HG03045 (cell line): ENCODE results near the gene RXFP2.
A peak's percentile ranks its signal among the peaks of the same experiment; 100 is the strongest.

Experiments
- ATAC-seq: cut with Tn5 transposase; IDR thresholded peaks from one replicate; pipeline ENCODE4 v1.9.1; 2021; ENCODE audit warnings: mild to moderate bottlenecking, moderate library complexity; ENCODE audit not compliant: unreplicated experiment

Gene RXFP2

DNA sequence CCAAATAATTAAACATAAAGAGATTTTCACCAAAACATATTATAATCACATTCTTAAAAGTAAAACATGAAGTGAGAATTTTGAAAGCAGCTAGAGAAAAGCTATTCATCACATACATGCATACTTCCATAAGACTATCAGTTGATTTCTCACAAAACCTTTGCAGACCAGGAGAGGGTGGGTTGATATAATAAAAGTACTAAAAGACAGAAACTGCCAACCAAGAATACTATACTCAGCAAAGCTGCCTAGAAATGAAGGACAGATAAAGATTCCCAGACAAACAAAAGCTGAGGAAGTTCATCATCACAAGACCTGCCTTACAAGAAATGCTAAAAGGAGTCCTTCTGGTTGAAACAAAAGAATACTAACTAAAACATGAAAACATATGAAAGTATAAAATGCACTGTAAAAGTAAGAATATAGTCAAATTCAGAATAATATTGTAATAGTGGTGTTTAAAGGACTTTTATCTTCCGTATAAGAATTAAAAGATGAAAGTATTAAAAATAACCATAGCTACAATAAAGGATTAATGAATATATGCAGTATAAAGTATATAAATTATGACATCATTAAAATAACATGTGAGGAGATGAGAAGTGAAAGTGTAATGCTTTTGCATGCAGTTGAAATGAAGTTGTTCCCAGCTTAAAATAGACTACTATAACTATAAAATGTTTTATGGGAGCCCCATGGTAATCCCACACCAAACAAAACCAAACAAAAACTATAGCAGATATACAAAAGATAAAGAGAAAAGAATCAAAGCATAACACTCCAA lies 76.2 kb downstream of the RXFP2 start:
- ATAC-seq, result no peak

DNA sequence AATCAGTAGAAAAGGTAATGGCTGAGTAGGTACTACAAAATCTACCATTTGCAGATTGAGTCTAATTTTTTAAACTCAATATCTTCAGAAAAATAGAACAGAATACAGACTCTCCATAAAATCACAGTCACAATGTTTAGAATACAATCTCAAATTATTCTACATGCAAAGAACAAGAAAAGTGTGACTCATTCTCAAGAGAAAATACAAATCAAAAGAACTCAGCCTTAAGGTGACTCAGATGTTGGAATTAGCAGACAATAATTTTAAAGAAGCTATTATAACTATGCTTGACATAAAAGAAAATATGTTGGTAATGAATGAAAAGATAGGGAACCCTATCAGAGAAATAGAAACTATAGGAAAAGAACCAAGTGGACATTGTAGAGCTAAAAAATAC lies 78.9 kb downstream of the RXFP2 start:
- no peak for ATAC-seq

DNA sequence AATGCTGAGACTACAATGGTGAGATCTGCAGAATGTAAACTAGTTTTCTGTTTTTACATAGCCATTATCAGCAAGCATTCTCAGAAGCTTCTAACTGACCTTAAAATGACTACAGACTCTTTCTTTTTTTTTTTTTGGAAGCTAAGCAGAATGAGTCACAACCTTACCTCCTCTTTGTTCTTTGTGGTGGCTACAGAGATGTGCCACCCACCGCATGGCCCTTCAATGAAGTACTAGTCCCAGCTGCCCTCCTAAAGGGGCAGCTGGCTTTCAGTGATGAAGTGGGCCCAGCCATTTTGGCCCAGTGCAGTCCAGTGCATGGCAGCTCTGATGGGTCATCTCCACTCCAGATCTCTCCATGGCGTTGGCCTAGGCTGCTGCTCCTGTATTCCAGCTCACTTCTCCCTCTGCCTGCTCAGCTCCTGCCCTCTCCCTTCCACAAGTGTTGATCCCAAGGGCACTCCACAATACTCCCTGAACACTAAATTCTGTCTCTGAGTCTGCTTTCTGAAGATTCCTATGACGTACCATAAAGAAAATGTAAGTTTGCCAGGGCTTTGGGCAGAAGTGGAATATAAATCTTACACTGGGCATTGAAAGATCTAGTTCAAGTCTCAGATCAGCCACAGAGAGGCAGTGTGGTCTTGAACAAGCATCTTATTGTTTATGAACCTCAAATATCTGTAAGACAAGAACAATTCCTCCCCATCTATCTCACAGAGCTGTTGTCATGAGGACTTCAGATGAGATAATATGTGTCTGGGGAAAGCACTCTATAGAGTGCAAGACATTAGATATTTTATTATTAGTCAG lies 85.6 kb downstream of the RXFP2 start:
- no peak for ATAC-seq

DNA sequence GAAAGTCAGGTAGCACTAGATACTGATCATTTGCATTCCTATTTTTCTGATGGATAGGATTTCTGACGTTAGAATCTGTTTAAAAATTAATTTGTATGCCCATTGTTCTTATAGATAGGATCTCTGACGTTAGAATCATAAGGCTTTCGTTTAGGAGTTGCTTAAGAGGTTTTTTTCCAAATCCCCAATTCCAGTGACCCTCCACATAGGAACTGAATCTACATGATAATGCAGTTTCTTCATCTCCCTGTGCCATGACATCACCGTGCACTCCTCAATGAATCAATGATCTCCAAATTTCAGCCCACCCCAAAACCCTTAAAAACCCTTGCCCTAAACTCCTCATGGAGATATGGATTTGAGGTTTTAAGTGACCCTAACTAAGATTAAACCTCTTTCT lies 87.2 kb downstream of the RXFP2 start:
- ATAC-seq, result no peak

DNA sequence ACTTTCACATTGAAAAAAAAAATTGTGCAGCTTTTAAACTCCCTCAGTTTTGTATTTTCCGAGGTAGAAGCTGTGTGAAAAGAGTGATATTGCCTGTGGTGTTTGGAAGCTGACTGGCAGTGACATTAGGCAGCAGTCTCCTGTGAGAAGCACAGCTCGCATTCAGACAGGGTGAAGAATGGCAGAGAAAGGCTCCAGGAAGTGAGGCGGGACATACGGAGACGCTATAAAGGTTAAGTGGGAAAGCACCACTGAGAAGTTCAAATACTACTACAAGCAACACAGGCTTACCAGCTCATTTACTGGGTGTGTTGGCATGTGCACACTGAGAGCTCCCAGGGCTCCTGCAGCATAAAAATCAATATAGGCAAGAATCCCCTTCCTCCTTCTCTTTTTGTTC lies 88.4 kb downstream of the RXFP2 start:
- ATAC-seq, result no peak

DNA sequence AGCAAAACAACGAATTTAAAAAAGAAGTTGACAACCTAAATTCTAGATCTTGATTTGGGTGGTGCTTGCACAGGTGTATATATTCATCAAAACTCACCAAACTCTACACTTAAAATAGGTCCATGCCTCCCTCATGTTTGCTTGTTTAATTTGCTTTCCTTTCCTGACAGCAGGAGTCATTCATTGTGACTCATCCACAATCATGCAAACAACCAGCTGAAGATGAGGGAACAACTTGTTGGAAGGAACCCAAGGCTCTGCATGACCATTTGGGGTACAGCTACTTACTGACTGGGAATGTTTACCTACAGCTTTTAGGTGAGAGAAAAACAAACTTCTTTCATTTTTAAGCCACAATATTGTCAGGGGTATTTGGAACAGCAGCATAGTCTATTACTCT lies 96.6 kb downstream of the RXFP2 start:
- no peak for ATAC-seq

DNA sequence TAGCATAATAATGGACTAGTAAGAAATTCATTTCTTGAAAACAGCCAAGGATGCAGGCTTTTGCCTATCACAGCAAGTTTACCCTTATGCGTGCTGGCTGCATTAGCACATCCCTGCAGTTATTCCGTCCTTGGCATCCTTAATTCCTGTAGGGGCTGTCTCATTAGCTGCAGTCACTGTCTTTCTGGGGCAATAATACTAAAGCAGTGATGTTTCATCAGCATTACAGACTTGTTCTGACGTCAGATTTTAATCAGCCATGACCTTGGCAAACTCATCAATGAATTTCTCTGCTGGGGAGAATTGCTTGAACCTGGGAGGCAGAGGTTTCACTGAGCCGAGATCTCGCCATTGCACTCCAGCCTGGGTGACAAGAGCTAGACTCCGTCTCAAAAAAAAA lies 103.7 kb downstream of the RXFP2 start:
- no peak for ATAC-seq

DNA sequence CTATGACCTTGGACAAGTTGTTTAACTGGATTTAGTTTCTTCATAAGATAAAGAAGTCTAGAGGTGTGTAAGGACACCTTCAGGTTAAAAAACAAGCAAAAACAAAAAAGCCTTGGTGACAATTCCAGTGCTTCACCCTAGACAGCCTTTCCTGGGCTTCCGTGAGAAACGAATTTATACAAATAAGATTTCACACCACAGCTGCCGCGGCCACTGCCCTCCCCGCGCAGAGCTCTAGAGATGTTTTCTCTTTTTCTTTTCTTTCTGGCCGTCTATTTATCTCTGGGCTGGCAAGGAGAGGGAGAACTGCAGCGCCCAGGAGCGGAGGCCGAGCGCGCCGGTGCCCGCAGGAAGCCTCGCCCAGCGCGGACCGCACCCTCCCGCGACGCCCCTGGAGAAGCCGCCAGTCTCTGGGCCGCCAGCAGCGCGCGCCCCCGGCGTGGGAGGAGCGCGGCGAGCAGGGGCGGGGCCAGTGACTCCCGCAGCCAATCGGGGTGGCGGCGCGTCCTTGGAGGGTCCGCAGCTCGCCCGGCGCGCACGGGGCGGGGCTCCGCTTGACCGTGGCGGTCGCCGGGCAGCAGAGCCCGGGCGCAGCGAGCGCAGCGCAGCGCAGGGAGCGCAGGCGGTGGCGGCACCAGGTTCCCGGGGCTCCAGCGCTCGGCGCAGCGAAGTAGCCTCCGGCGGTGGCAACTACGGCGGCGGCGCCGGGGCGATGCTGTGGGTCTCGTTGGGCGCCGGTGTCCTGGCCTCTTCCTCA lies 107.0 kb downstream of the RXFP2 start:
- peak; percentile 98 for ATAC-seq

DNA sequence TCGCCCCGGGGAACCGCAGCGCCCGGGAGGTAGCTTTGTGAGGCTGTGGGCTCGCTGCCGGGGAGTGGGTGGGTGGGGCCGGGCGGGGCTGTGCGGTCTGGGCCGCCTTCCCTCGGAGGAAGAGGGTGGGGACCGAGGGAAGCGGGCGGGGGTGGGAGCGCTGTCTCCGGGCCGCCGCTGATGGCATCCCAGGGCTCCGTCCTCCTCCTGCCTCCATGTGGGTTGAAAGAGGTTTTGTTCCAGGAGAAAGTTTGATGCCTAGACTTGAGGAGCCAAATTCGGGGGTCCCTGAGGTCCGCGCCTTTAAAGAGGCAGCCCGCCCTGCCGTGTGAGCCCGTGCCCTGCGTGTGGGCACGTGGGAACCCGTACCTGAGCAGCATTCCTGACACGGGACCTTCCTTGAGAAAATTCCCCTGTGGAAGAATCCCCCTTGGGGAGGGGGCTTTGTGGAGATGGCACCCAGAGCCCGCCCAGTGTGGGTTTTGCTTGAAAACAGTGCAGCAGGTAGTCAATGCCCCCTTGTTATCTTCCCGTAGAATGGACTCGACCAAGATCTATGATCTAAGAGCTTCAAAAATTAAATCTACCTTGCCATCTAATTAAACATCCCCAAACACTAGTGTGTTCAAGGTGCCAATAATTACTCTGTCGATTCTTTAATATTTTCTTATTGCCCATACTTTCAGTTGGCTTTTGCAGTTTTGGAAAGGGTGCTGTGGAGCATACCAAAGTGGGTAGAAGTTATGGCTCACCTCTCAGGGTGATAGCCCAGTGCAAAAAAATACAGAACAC lies 107.8 kb downstream of the RXFP2 start:
- ATAC-seq, result peak; percentile 11

DNA sequence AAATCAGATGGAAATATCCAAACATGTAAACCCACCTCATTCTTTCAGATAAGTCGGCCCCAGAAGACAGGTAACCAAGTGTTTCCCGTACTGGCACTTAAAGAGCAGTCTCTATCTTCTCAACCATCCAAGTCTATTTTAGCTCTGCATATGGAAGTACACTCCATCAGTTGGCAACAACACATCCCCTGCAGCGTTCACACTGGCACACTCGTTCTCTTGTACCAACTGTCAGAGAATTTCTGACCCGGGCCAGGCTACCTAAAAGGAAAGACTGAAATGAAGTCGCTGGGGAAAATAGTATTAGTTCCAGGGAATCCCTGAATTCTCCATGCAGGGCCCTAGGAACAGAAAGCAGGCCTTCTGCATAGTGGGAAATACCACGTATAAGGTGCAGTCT lies 109.3 kb downstream of the RXFP2 start:
- ATAC-seq, result no peak

DNA sequence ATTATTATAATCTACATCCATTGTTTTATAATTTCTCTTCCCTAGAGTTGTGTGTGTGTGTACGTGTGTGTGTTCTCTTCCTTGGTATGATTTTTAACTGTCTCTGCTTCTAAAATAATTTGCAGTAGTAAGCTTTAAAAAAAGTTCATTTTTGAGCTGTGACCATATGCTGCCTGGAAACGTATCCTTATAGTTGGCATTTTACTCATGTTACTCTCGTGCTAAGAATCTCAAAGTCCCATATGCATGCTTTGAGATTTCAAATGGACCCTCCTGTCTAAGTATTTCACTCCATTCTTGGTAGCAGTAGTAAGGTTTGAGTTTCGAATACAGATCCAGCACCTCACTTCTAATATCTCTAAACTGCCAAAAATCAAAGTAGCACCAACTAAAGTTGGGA lies 109.9 kb downstream of the RXFP2 start:
- ATAC-seq, result no peak

DNA sequence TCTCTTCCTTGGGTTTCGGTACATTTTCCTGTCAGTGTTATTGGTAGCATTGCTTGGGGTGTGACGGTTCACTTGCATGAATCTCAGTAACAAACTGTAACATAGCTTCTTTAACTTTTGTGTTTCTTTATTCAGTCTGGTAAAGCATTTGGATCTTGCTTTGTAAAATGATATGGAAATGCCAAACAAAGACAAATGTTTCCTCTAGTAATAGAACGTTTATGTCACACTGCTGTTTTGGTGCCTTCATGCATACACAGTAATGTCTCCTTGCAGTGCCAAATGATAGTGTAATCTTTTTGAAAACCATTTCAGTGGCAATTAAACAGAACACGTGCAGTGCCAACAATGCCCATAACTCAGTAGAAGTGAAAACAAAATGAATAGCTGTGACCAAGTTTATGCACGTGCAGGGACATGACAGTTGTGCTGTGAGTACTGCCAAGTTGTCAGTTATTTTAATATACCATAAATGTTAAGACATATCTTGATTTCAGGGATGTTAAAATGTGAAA lies 110.8 kb downstream of the RXFP2 start:
- no peak for ATAC-seq

DNA sequence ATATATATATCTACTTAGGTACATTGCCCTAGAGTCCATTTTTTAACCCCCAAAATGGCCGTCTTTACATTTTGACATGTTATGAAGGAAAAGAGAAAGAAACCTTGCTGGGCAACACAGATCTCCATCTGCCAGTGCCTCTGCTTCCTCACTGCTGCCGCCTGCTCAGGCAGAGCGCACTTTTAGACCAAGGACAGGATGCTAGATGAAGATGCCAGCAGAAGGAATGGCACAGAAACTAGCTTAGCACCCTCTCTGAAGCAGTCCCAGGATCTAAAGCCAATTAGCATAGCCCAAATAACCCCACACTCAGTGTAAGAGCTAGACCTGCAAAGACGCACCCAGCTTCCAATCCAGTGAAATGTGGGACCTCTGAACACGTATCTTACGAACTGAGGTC lies 111.9 kb downstream of the RXFP2 start:
- ATAC-seq, result no peak
